ENCODE results near the gene EXD1. TPM values are rescaled to one million over a fixed set of nuclear protein-coding genes. Genes with fewer than 3 reads are reported as not detected.

EXD1 gene
- total RNA-seq, 1 experiment from 2014 or later = 0.26 TPM

DNA sequence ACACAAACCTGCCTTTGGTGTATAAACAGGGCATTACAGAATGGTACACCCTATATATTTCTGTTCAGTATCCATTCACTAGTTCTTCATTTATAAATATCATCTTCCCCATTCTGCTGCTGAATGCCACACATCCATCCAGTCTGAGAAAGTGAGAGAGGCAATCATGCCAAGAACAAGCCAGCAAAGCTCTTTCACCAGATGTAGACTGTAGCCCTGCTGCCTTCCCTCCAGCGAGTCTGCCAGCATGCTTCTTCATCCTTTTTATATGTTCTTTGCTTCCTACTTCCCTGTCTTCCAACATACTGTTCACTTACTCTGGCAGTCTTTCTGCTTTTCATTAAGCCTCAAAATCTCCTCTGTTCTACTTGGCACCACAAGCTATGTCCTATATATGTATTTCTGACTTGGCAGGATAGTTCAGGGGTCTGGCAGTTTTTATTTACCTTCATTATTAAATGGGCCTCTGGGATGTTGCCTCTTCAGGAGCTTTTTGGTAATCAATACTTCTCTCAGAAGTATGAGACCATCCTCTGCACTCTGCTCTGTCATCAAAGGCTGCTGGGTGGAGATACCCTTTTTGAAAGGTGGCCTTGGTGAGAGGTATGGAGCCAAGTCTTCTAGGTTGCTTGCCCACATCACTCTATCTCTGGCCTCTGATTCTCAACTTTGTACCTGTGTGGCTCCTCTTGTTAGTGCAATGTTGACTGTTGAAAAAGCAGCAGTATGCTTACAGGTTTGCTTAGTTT is 49.2 kb upstream of the EXD1 start (continued):
- TF ChIP-seq, protein P1, sequence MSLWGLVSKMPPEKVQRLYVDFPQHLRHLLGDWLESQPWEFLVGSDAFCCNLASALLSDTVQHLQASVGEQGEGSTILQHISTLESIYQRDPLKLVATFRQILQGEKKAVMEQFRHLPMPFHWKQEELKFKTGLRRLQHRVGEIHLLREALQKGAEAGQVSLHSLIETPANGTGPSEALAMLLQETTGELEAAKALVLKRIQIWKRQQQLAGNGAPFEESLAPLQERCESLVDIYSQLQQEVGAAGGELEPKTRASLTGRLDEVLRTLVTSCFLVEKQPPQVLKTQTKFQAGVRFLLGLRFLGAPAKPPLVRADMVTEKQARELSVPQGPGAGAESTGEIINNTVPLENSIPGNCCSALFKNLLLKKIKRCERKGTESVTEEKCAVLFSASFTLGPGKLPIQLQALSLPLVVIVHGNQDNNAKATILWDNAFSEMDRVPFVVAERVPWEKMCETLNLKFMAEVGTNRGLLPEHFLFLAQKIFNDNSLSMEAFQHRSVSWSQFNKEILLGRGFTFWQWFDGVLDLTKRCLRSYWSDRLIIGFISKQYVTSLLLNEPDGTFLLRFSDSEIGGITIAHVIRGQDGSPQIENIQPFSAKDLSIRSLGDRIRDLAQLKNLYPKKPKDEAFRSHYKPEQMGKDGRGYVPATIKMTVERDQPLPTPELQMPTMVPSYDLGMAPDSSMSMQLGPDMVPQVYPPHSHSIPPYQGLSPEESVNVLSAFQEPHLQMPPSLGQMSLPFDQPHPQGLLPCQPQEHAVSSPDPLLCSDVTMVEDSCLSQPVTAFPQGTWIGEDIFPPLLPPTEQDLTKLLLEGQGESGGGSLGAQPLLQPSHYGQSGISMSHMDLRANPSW (CRISPR knock-in tag; conservative IDR thresholded peaks at IDR 0.05; ENCODE audit: low read depth) = no peak

DNA sequence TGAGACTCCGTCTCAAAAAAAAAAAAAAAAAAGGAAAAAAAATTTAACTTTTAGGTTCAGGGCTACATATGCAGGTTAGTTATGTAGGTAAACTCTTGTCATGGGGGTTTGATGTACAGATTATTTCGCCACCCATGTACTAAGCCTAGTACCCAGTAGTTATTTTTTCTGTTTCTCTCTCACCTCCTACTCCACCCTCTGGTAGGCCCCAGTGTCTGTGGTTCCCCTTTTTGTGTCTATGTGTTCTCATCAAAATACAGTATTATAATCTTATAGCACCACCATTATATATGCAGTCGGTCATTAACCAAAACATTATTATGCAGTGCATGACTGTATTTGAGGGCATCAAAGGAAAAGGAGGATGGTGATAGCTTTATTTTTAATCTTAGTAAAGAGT is 47.8 kb upstream of the EXD1 start:
- no peak for DNase-seq (ENCODE audit: low spot score)
- Mint-ChIP-seq H3K4me3 (no peak overlapping the region), H3K27me3 (ENCODE audit: low read depth) (no peaks in the 10 kb centered on the region), H3K9me3 (no peaks in the 10 kb centered on the region), H3K4me1 (peaks cover 9% of the 10 kb centered on the region), H3K36me3 (peaks cover 34% of the 10 kb centered on the region), H3K27ac (no peak overlapping the region)
- ChIA-PET POLR2A (interaction anchor here (0.6 kb wide), 1 partner anchor 58 kb away, joined by 4 read pairs; no protein-coding TSS in a partner anchor), CTCF (no interaction called here)
- no peak for ATAC-seq
- TF ChIP-seq SP1 (CRISPR knock-in tag; conservative IDR thresholded peaks at IDR 0.05) (no peak), TEAD4 (CRISPR knock-in tag; IDR thresholded peaks at IDR 0.05) (no peak)

DNA sequence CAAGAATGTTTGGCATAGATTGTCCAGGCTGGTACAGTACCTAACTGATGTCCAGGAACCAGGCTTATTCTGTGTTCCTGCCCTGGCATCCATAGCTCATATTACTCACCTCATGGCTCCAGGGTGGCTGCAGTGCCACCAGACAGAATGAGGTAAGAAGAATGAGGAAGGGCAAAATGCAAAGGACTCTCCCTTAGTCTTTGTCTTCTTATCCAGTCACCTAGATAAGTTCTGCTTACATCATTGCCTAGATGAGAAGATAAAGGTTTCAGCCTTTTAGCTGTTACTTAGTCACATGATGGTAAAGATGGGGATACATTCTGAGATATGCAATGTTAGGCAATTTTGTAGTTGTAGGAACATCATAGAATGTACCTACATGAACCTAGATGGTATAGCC is 46.3 kb upstream of the EXD1 start:
- no peaks in the 10 kb centered on the region for H3K4me1 Mint-ChIP-seq
- no peak overlapping the region for H3K4me3 Mint-ChIP-seq
- DNase-seq (ENCODE audit: low spot score) = no peak
- no peaks in the 10 kb centered on the region for H3K9me3 Mint-ChIP-seq
- peak overlapping the region; percentile 70; the same call in 1 of the 2 replicates for H3K27ac Mint-ChIP-seq
- H3K36me3 Mint-ChIP-seq = peaks cover 37% of the 10 kb centered on the region
- no peak for ATAC-seq
- no peaks in the 10 kb centered on the region for H3K27me3 Mint-ChIP-seq (ENCODE audit: low read depth)
- ChIA-PET CTCF (interaction anchor here (0.6 kb wide), 1 partner anchor 23 kb away, joined by 3 read pairs; no protein-coding TSS in a partner anchor), POLR2A (no interaction called here)
- TF ChIP-seq, protein P2, sequence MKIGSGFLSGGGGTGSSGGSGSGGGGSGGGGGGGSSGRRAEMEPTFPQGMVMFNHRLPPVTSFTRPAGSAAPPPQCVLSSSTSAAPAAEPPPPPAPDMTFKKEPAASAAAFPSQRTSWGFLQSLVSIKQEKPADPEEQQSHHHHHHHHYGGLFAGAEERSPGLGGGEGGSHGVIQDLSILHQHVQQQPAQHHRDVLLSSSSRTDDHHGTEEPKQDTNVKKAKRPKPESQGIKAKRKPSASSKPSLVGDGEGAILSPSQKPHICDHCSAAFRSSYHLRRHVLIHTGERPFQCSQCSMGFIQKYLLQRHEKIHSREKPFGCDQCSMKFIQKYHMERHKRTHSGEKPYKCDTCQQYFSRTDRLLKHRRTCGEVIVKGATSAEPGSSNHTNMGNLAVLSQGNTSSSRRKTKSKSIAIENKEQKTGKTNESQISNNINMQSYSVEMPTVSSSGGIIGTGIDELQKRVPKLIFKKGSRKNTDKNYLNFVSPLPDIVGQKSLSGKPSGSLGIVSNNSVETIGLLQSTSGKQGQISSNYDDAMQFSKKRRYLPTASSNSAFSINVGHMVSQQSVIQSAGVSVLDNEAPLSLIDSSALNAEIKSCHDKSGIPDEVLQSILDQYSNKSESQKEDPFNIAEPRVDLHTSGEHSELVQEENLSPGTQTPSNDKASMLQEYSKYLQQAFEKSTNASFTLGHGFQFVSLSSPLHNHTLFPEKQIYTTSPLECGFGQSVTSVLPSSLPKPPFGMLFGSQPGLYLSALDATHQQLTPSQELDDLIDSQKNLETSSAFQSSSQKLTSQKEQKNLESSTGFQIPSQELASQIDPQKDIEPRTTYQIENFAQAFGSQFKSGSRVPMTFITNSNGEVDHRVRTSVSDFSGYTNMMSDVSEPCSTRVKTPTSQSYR (CRISPR knock-in tag; IDR thresholded peaks at IDR 0.05) = no peak
- TF ChIP-seq CREB1 (CRISPR knock-in tag; IDR thresholded peaks at IDR 0.05) = no peak
- TF ChIP-seq, protein P3, sequence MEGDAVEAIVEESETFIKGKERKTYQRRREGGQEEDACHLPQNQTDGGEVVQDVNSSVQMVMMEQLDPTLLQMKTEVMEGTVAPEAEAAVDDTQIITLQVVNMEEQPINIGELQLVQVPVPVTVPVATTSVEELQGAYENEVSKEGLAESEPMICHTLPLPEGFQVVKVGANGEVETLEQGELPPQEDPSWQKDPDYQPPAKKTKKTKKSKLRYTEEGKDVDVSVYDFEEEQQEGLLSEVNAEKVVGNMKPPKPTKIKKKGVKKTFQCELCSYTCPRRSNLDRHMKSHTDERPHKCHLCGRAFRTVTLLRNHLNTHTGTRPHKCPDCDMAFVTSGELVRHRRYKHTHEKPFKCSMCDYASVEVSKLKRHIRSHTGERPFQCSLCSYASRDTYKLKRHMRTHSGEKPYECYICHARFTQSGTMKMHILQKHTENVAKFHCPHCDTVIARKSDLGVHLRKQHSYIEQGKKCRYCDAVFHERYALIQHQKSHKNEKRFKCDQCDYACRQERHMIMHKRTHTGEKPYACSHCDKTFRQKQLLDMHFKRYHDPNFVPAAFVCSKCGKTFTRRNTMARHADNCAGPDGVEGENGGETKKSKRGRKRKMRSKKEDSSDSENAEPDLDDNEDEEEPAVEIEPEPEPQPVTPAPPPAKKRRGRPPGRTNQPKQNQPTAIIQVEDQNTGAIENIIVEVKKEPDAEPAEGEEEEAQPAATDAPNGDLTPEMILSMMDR (IDR thresholded peaks at IDR 0.05) = no peak
- no peak for TF ChIP-seq ZNF416 (CRISPR knock-in tag; IDR thresholded peaks at IDR 0.05)
- no peak for TF ChIP-seq RELA (CRISPR knock-in tag; IDR thresholded peaks at IDR 0.05; ENCODE audit: borderline replicate concordance)
- no peak for TF ChIP-seq ZNF396 (CRISPR knock-in tag; IDR thresholded peaks at IDR 0.05; ENCODE audit: borderline replicate concordance)
- no peak for TF ChIP-seq NFE2L1 (CRISPR knock-in tag; IDR thresholded peaks at IDR 0.05)
- TF ChIP-seq, protein P4, sequence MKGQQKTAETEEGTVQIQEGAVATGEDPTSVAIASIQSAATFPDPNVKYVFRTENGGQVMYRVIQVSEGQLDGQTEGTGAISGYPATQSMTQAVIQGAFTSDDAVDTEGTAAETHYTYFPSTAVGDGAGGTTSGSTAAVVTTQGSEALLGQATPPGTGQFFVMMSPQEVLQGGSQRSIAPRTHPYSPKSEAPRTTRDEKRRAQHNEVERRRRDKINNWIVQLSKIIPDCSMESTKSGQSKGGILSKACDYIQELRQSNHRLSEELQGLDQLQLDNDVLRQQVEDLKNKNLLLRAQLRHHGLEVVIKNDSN (CRISPR knock-in tag; IDR thresholded peaks at IDR 0.05) = no peak
- TF ChIP-seq, protein P5, sequence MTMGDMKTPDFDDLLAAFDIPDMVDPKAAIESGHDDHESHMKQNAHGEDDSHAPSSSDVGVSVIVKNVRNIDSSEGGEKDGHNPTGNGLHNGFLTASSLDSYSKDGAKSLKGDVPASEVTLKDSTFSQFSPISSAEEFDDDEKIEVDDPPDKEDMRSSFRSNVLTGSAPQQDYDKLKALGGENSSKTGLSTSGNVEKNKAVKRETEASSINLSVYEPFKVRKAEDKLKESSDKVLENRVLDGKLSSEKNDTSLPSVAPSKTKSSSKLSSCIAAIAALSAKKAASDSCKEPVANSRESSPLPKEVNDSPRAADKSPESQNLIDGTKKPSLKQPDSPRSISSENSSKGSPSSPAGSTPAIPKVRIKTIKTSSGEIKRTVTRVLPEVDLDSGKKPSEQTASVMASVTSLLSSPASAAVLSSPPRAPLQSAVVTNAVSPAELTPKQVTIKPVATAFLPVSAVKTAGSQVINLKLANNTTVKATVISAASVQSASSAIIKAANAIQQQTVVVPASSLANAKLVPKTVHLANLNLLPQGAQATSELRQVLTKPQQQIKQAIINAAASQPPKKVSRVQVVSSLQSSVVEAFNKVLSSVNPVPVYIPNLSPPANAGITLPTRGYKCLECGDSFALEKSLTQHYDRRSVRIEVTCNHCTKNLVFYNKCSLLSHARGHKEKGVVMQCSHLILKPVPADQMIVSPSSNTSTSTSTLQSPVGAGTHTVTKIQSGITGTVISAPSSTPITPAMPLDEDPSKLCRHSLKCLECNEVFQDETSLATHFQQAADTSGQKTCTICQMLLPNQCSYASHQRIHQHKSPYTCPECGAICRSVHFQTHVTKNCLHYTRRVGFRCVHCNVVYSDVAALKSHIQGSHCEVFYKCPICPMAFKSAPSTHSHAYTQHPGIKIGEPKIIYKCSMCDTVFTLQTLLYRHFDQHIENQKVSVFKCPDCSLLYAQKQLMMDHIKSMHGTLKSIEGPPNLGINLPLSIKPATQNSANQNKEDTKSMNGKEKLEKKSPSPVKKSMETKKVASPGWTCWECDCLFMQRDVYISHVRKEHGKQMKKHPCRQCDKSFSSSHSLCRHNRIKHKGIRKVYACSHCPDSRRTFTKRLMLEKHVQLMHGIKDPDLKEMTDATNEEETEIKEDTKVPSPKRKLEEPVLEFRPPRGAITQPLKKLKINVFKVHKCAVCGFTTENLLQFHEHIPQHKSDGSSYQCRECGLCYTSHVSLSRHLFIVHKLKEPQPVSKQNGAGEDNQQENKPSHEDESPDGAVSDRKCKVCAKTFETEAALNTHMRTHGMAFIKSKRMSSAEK (CRISPR knock-in tag; IDR thresholded peaks at IDR 0.05; ENCODE audit: borderline replicate concordance) = no peak
- TF ChIP-seq, protein P6, sequence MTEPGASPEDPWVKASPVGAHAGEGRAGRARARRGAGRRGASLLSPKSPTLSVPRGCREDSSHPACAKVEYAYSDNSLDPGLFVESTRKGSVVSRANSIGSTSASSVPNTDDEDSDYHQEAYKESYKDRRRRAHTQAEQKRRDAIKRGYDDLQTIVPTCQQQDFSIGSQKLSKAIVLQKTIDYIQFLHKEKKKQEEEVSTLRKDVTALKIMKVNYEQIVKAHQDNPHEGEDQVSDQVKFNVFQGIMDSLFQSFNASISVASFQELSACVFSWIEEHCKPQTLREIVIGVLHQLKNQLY (CRISPR knock-in tag; IDR thresholded peaks at IDR 0.05) = no peak
- no peak for TF ChIP-seq RORB (CRISPR knock-in tag; IDR thresholded peaks at IDR 0.05)
- TF ChIP-seq SOX15 (CRISPR knock-in tag; IDR thresholded peaks at IDR 0.05) = no peak
- no peak for TF ChIP-seq NR2C2 (CRISPR knock-in tag; IDR thresholded peaks at IDR 0.05)
- TF ChIP-seq, protein P7, sequence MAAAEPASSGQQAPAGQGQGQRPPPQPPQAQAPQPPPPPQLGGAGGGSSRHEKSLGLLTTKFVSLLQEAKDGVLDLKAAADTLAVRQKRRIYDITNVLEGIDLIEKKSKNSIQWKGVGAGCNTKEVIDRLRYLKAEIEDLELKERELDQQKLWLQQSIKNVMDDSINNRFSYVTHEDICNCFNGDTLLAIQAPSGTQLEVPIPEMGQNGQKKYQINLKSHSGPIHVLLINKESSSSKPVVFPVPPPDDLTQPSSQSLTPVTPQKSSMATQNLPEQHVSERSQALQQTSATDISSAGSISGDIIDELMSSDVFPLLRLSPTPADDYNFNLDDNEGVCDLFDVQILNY (CRISPR knock-in tag; IDR thresholded peaks at IDR 0.05) = no peak
- no peak for TF ChIP-seq TP53 (CRISPR knock-in tag; IDR thresholded peaks at IDR 0.05)
- TF ChIP-seq ZNF423 (CRISPR knock-in tag; IDR thresholded peaks at IDR 0.05) = no peak
